HG03060 (cell line): ENCODE results near the gene OR5M3.

Experiments
- ATAC-seq: cut with Tn5 transposase; IDR thresholded peaks from one replicate; pipeline ENCODE4 v1.9.1; 2021; ENCODE audit warnings: low read depth, moderate number of reproducible peaks; ENCODE audit not compliant: unreplicated experiment

Gene OR5M3

DNA sequence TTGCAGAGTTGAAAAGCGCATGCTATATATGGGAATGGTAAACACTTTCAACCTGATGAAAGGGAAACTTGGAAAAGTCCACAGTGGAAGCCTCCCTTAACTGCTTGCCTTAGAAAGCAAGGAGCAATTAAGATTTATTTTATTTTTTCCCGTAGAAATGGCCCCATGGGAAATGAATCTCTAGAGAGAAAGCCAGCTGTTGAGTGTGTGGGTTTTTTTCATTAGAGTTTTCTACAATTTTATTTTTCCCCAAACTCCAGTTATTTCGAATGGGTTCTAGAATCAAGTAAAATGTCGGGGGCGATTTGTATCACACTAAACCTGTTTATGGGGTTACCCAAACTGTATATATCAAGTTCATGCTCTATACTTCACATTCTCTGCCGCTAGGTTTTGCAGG lies at the start of gene OR5M3:
Gene OR5M3 (minus strand): TSS at position 101 of the 400 bp plus-strand sequence. CDS start 2,855 bp downstream, outside the sequence.
- no peak for ATAC-seq

DNA sequence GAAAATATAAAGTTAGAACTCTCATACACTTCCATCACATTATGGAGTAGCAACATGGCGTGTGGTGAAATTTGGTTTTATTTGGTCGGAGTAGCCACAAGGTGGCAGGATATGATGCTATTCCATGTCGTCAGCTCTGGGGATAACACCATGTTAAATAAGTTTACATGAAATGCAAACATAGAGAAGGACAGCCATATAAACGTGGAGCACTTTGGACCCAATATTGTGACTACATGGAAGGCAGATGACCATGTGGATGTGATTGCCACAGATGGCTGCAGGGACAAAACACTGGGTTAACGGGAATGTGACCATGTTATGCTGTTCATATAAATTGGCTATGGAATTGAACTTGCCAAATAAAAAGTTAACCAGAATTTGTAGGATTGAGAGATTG lies 48.9 kb upstream of the OR5M3 start:
- ATAC-seq: no peak

DNA sequence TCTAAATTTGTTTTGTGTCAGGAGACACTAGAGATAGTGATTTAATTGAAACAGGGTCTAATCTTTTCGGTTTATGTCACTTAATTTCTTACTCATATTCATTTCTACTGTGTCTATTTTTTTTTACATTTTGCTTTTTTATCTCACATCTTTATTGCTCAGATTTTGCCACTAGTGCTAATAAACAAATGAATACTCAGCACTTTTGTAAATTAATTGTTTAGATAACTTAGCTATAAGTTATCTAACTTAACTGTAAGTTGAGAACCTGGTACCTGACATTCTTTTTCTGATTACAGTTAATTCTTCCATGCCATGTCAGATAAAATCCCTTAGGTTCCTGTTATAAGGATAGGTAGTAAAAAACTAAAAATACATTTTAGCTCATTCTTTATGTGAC lies 40.1 kb upstream of the OR5M3 start:
- ATAC-seq: no peak

DNA sequence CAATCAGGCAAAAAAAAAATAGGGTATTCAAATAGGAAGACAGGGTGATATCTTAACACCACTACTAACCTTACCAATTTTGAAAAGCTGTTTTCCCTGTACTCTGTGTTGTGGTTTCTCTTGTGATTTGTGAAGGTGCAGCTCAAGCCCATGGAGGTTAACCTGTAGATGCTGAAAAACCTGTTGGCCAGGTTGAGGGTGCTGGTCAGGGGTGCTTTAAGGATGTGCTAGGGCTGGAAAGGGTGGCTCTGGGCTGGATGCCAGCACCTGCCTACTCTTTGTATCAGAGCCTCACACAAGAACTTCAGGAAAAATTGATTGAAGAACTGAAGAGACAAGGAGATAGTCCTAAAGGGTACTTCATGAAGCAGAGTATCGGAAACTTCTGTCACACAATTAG lies 36.3 kb upstream of the OR5M3 start:
- ATAC-seq: no peak

GRCh38 chr11:56497010-56497409 lies 23.9 kb upstream of the OR5M3 start:
- no peak for ATAC-seq

- no peak for ATAC-seq
Observed at GRCh38 chr11:56495117-56495516, 22.0 kb upstream of the OR5M3 start.

- ATAC-seq: no peak
Observed at GRCh38 chr11:56491270-56491669, 18.1 kb upstream of the OR5M3 start, which contains the start of gene OR5M8. TSS of gene OR5M8 (minus strand) at chr11:56491370. CDS start at chr11:56491370, 0 bp downstream.

GRCh38 chr11:56486801-56487200 lies 13.6 kb upstream of the OR5M3 start:
- no peak for ATAC-seq

DNA sequence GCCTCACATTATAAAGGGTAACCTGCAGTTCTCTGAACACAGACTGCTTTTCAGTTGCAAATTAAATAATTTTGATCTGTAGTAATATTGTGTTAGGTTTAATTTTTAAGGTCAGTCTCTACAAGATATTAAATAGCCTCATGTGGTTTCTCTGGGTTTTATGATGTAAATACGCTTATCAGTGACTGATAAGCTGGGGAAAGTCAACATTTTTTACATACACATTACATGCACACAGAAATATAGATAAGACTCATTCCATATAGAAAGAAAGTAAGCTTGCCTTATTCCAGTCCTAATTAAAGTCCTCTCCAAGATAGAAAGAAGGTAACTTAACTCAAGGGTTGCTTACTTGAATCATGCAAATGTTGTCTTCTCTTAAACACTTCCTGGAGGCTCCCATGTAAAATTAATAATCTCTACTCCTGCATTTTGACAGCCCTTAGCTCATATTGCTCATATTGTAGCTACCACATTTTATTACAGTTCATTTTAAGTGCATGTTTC lies 1.6 kb upstream of the OR5M3 start:
- no peak for ATAC-seq

DNA sequence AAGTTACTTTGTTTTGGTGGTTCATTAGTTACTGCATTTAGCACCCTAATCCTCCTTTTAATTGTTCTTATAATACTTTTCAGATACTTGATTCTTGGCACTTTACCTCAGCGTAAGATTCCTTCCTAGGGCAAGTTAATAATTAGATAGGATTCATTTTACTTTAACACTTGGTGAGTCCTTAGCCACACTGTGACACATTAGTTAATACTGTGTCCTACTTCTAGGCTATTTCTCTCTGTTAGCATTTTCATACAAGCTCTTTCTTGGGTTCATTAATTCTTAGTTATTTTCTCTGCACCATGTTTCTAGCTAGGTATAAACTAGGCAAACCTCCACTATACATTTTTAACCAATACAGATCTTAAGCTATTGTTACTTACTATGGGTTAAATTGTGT lies 16.1 kb downstream of the OR5M3 start:
- ATAC-seq: no peak

DNA sequence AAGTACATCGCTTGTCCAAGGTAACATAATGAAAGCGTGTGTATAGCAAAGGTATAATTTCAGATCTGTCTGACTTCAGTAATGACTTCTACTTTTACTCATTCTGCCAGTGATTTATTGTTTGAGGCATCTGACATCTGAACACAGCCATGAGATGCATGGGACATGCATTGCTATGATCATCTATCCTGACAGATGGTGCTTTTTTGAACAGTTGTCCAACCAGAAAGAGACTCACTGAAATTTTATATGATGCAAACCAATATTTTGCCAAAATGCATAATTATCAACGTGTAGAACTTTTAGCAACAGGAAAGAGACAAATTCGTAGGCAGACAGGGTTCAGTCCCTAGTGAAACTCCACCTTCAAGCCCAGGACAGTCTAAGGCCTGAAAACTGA lies 19.6 kb downstream of the OR5M3 start:
- ATAC-seq: no peak
